HG02884 (cell line): ENCODE measurements around the gene TOP1.

Source experiments
- ATAC-seq: cut with Tn5 transposase; IDR thresholded peaks from one replicate; pipeline ENCODE4 v1.9.1; 2021; ENCODE audit warnings: mild to moderate bottlenecking, moderate library complexity; ENCODE audit not compliant: unreplicated experiment

Gene TOP1

GRCh38 chr20:41054070-41054846 lies 25.6 kb downstream of the TOP1 start:
- ATAC-seq, result no peak

DNA sequence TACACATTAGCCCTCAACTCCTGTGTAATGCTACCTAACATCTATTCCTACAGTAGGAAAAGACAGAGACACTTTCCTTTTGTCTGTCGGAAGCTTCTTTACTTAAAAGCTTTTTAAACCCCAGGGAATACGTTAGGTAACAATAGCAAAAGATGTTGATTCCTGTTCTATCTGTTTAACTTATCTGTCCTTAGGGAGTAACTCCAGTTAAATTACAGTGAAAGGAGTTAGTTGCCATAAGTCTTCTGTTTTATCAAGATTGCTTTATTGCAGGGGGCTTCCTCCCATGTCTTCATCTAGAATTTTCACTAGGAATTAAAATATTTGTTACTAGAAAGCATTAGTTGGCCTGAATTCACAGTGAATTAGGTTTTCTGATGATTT lies 26.2 kb downstream of the TOP1 start:
- ATAC-seq, result no peak

GRCh38 chr20:41055679-41056078 lies 27.1 kb downstream of the TOP1 start:
- ATAC-seq, result no peak

DNA sequence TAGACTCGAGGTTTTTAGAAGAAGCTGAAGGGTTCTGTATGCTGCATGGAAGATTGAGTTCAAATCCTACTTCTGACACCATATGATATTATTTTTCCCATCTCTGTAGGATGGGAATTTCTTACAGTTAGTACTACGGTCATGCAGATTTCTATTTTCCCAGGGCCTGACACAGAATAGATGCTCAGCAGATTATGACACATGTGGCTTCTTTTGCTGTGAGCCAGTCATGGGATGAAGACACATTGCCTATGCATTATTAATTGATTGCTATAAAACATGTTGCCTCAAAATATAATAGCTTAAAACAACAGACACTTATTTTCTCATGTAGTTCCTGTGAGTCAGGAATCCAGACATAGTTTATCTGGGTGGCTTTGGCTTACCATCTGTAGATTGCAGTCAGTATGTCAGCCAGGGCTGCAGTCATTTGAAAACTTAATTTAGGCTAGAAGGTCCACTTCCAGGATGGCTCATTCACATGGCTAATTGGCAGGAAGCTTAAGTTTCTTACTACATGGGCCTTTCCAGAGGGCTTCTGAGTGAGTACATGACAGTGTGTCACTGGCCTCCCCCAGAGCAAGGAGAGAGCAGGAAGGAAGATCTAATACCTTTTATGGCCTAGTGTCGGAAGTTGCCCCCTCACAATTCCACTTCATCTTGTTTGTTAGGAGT lies 29.5 kb downstream of the TOP1 start:
- ATAC-seq, result no peak

DNA sequence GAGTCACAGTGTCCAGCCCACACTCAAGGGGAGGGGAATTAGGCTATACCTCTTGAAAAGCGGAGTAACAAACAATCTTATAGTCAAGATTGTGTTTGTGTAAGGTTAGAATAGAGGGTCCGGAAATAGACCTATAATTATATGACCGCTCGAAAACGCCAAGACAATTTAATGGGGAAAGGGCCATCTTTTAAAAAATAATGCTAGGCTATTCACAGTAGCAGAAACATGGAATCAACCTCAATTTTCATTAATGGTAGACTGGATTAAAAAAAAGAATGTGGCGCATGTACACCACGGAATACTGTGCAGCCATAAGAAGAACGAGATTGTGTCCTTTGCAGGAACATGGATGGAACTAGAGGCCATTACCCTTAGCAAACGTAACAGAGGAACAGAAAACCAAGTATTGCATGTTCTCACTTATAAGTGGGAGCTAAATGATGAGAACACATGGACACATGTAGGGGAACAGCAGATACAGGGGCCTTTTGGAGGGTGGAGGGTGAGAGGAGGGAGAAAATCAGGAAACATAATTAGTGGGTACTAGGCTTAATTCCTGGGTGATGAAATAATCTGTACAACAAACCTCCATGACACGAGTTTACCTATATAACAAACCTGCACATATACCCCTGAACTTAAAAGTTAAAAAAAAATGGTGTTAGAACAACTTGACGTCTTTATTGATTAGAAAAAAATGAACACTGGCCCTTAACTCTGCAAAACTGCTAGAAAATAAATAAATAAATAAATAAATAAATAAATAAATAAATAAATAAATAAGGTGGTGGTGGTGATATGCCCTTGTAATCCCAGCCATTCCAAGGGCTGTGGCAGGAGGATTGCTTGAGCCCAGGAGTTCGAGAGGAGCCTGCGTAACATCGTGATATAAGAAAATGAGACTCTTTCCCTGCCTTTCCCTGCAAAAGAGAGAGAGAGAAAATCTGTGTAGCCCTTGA lies 30.3 kb downstream of the TOP1 start:
- ATAC-seq, result no peak

DNA sequence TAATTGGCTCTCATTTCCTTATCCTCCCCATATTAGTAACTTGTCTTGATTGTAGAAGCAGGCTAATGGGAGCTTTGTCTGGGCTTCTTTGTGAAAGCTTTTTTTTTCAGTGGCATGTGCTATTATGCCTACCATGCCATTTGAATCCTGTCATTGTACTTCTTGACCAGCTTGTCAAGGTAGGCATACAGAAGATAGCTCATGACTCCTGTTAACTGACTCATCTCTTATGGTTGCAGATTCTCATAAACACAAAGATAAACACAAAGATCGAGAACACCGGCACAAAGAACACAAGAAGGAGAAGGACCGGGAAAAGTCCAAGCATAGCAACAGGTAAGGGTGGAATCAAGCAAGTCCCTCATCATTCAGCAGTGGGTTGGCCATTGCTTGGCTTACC lies 32.5 kb downstream of the TOP1 start:
- no peak for ATAC-seq

DNA sequence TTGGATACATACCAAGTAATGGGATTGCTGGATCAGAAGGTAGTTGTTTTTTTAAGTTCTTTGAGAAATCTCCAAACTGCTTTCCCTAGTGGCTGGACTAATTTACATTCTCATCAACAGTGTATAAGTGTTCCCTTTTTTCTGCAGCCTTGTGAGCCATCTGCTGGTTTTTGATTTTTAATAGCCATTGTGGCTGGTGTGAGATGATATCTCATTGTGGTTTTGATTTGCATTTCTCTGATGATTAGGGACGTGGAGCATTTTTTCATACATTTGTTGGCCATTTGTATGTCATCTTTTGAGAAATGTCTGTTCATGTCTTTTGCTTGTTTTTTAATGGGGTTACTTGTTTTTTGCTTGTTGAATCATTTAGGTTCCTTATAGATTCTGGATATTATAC lies 34.8 kb downstream of the TOP1 start:
- ATAC-seq, result no peak

- ATAC-seq, result peak; percentile 79
These were observed 35.8 kb downstream of the TOP1 start for GRCh38 chr20:41064377-41064776.

GRCh38 chr20:41065716-41066115 lies 37.1 kb downstream of the TOP1 start:
- no peak for ATAC-seq

GRCh38 chr20:41068806-41069205 lies 40.2 kb downstream of the TOP1 start:
- no peak for ATAC-seq

DNA sequence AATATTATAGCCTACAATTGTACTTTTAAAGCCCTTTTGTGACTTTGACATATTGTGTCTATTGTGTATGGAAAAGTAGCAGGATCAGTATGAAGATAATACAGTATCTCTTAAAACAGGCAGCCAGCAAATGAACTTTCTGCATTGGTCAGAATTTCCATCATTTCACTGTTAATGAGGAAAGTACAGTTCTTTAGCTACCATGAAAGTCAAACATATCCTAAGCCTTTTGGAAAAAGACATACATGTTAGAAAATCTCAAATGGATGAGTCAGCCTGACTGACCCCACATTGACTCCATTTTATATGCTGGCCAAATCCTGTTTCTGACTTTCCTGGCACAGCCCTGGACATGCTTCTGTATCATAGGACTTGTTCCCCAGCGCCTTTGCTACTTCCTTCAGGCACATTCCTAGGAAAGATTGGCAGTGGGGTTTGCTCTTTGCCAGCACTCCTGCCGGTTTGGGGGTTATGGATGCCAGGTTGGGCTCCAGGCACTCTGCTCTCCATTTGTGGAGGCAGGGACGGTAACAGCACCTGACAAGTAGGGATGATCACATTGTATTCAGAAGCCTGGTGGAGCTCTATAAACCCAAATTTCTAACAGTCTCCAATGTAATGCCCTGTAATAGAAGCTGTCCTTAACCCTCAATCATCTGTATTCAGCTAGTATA lies 43.7 kb downstream of the TOP1 start:
- no peak for ATAC-seq

- ATAC-seq, result no peak
These were observed 44.3 kb downstream of the TOP1 start for GRCh38 chr20:41072915-41073314.

DNA sequence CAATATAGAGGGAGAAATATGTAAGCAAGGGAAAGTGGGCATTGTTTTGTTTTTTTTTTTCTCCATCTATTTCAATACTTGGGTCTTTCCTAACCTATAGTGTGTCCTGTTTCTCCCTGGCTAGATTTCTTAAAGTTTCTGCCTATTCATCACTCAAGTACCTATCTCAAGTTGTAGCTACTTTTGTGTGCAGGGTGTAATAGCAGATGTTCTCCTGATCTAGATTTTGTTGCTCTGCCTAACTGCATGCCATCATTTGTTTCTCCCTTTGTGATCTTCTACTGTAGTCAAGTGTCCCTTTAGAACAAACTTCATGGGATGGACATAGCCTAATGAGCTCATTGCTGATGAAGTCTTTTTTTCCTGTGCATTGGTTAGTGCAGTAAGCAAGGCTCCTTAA lies 45.8 kb downstream of the TOP1 start:
- ATAC-seq, result no peak

DNA sequence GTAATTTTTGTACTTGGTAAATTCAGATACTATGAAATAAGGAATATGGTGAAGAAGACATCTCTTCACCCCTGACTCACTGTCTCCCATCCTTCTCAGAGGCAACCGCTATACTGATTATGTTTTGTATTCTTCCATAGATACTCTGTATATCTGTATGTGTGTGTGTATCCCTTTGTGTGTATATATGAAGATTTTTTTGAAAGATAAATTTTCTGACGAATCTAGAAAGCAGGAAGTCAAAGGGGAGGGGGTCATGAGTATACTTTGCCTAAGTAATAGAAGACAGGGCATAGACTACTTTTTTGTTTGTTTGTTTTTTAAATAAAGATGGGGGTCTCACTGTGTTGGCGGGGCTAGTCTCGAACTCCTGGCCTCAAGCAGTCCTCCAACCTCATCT lies 48.2 kb downstream of the TOP1 start:
- ATAC-seq, result no peak

DNA sequence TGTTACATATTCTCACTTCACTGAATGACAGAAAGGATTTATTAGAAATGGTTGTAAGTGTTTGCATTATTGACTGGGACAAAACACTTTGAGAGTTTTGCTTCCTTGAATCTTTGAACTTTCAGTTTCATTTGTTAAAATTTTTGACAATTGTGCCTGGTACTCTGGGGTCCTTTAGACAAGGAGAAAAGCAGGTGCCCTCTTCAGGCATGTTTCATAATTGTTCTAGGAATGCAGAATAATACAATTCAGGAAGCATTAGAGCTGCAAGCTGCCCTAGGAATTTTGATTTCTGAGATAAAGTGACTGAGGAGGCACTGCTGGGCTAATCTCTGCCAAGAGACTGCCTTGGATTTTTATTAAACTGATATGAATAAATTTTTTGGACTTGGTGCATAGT lies 49.7 kb downstream of the TOP1 start:
- no peak for ATAC-seq

GRCh38 chr20:41079066-41079465 lies 50.4 kb downstream of the TOP1 start:
- ATAC-seq, result no peak

DNA sequence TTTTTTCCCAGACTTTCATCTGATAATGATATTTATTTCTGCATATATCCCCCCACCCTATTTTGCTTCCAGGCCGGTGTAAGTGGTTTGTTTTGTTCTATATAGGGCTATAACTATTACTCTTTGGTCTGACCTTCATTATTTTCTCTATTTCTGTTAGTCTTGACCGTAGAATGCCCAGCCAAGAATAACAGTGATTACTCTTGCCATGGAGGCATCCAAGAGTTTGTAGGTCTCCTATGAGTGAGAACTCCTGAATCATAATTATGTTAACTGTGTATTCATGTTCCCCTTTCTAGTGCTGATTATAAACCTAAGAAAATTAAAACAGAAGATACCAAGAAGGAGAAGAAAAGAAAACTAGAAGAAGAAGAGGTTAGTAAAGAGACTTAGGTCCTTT lies 52.2 kb downstream of the TOP1 start:
- no peak for ATAC-seq

- ATAC-seq, result peak; percentile 47
These were observed 52.7 kb downstream of the TOP1 start for GRCh38 chr20:41081276-41081814.

GRCh38 chr20:41082306-41082705 lies 53.7 kb downstream of the TOP1 start:
- ATAC-seq, result no peak

GRCh38 chr20:41085606-41086005 lies 57.0 kb downstream of the TOP1 start:
- no peak for ATAC-seq
